ENCODE data around the gene WFDC11.
"Not testable (repeated sequence)": the region's sequence is repeated elsewhere in the genome, so short reads cannot be mapped to it uniquely, and the experiment has no call there.

The WFDC11 gene

DNA sequence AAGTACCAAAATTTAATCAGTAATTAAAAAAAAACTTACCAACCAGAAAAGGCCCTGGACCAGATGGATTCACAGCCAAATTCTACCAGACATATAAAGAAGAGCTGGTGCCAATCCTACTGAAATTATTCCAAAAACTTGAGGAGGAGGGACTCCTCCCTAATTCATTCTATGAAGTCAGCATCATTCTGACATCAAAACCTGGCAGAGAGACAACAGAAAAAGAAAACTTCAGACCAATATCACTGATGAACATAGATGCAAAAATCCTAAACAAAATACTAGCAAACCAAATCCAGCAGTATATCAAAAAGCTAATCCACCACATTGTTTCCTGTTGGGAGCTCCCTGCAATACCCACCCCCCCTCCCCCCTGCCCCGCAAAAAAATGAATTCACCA lies at the start of gene WFDC11:
Gene WFDC11 (minus strand): TSS at position 101 of the 400 bp plus-strand sequence. CDS start 19,639 bp downstream, outside the sequence.
- Histone ChIP-seq H3K27me3 (ENCODE audit: insufficient read depth, low read length) (no peaks in the 10 kb centered on the region), H3K9ac (ENCODE audit: low read depth, low read length) (no peak within 1 kb of the TSS), H3K9me3 (ENCODE audit: insufficient read depth, low read depth, low read length) (no peaks in the 10 kb centered on the region), H3K36me3 (ENCODE audit: insufficient read depth, low read depth, low read length) (no peaks in the 10 kb centered on the region), H3K4me3 (ENCODE audit: low read length) (no peak within 1 kb of the TSS), H3K4me1 (ENCODE audit: insufficient read depth, low read length) (no peaks in the 10 kb centered on the region), H3K27ac (ENCODE audit: low read length) (no peak within 1 kb of the TSS)

DNA sequence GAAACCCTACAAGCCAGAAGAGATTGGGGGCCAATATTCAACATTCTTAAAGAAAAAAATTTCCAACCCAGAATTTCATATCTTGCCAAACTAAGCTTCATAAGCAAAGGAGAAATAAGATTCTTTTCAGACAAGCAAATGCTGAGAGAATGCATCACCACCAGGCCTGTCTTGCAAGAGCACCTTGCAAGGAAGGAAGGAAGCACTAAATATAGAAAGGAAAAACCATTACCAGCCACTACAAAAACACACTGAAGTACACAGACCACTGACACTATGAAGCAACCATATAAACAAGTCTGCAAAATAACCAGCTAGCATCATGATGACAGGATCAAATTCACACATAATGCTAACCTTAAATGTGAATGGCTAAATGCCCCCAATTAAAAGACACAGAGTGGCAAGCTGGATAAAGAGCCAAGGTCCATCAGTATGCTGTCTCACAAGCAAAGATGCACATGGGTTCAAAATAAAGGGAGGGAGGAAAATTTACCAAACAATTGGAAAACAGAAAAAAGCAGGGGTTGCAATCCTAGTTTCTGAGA lies 46.2 kb upstream of the WFDC11 start:
- H3K27ac ChIP-seq (ENCODE audit: low read length); H3K9me3 ChIP-seq (ENCODE audit: insufficient read depth, low read depth, low read length); H3K36me3 ChIP-seq (ENCODE audit: insufficient read depth, low read depth, low read length); H3K9ac ChIP-seq (ENCODE audit: low read depth, low read length); H3K27me3 ChIP-seq (ENCODE audit: insufficient read depth, low read length); H3K4me3 ChIP-seq (ENCODE audit: low read length); H3K4me1 ChIP-seq (ENCODE audit: insufficient read depth, low read length): not testable (repeated sequence)

- Histone ChIP-seq H3K36me3 (ENCODE audit: insufficient read depth, low read depth, low read length) (no peaks in the 10 kb centered on the region), H3K27me3 (ENCODE audit: insufficient read depth, low read length) (no peaks in the 10 kb centered on the region), H3K4me3 (ENCODE audit: low read length) (no peak within 1 kb of the TSS), H3K4me1 (ENCODE audit: insufficient read depth, low read length) (no peaks in the 10 kb centered on the region), H3K9me3 (ENCODE audit: insufficient read depth, low read depth, low read length) (no peaks in the 10 kb centered on the region), H3K27ac (ENCODE audit: low read length) (no peak within 1 kb of the TSS), H3K9ac (ENCODE audit: low read depth, low read length) (no peak within 1 kb of the TSS)
These were observed 35.1 kb upstream of the WFDC11 start, which contains the start of gene WFDC10B for GRCh38 chr20:45704969-45705637. Gene WFDC10B, minus strand, starts transcription at chr20:45705019. Its CDS starts 19,027 bp downstream, at chr20:45685992.

DNA sequence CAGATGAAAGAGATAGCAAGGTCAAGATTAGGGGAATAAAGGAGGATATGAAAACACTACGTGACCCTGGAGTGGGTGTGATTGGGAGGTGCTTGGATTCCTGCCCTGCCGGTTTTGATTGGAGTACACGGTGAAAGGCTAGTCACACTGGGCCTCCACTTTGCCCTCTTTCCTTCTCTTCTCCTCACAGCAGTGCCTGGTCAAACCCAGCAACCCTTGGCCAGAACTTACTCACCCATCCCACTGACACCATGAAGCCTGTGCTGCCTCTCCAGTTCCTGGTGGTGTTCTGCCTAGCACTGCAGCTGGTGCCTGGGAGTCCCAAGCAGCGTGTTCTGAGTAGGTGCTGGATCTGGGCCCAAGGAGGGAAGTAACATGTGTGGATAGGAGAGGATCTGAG lies 31.8 kb upstream of the WFDC11 start, which contains the start of gene WFDC13:
Gene WFDC13 (plus strand): TSS at position 166 of the 400 bp plus-strand sequence. CDS start 86 bp downstream, at position 252.
- no peaks in the 10 kb centered on the region for H3K36me3 ChIP-seq (ENCODE audit: insufficient read depth, low read depth, low read length)
- H3K4me3 ChIP-seq (ENCODE audit: low read length) = no peak within 1 kb of the TSS
- H3K9me3 ChIP-seq (ENCODE audit: insufficient read depth, low read depth, low read length) = no peaks in the 10 kb centered on the region
- no peaks in the 10 kb centered on the region for H3K4me1 ChIP-seq (ENCODE audit: insufficient read depth, low read length)
- no peak within 1 kb of the TSS for H3K27ac ChIP-seq (ENCODE audit: low read length)
- no peaks in the 10 kb centered on the region for H3K27me3 ChIP-seq (ENCODE audit: insufficient read depth, low read length)
- H3K9ac ChIP-seq (ENCODE audit: low read depth, low read length) = no peak within 1 kb of the TSS

DNA sequence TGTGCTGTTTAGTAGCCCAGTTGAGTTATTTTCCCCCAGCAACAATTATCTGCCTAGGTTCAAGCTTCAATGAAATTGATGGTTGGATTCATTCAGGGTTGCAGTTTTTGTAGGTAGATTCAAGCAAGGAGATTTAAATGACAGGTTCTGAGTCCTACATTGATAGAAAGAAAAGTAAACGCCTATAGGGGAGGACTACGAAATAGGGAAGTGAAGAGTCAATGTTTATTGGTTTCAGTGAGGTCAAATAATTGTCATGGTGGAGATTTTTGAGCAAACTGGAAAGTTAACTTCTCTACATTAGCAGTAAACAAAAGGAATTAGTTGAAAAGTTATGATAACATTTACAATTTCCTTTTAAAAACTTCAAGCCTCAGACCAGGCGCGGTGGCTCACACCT lies 31.1 kb upstream of the WFDC11 start:
- no peaks in the 10 kb centered on the region for H3K9me3 ChIP-seq (ENCODE audit: insufficient read depth, low read depth, low read length)
- no peak overlapping the region for H3K9ac ChIP-seq (ENCODE audit: low read depth, low read length)
- H3K4me3 ChIP-seq (ENCODE audit: low read length) = no peak overlapping the region
- no peaks in the 10 kb centered on the region for H3K4me1 ChIP-seq (ENCODE audit: insufficient read depth, low read length)
- no peaks in the 10 kb centered on the region for H3K36me3 ChIP-seq (ENCODE audit: insufficient read depth, low read depth, low read length)
- H3K27ac ChIP-seq (ENCODE audit: low read length) = no peak overlapping the region
- H3K27me3 ChIP-seq (ENCODE audit: insufficient read depth, low read length) = no peaks in the 10 kb centered on the region

DNA sequence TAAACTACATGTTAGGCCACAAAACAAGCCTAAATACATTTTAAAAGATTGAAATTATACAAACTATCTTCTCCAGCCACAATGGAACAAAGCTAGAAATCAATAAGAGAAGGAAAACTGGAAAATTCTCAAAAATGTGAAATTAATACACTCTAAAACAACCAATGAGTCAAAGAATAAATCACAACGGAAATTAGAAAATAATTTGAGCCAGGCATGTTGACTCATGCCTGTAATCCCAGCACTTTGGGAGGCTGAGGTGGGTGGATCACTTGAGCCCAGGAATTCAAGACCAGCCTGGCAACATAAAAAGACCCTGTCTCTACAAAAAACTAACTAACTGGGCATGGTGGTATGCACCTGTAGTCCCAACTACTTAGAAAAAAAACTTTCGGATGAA lies 25.5 kb upstream of the WFDC11 start:
- no peak overlapping the region for H3K27ac ChIP-seq (ENCODE audit: low read length)
- H3K4me1 ChIP-seq (ENCODE audit: insufficient read depth, low read length) = no peaks in the 10 kb centered on the region
- H3K9ac ChIP-seq (ENCODE audit: low read depth, low read length) = no peak overlapping the region
- H3K36me3 ChIP-seq (ENCODE audit: insufficient read depth, low read depth, low read length) = no peaks in the 10 kb centered on the region
- H3K27me3 ChIP-seq (ENCODE audit: insufficient read depth, low read length) = no peaks in the 10 kb centered on the region
- H3K9me3 ChIP-seq (ENCODE audit: insufficient read depth, low read depth, low read length) = peaks cover 11% of the 10 kb centered on the region; the same call in 1 of the 2 replicates
- H3K4me3 ChIP-seq (ENCODE audit: low read length) = no peak overlapping the region

GRCh38 chr20:45693346-45693745 lies 23.3 kb upstream of the WFDC11 start:
- not testable (repeated sequence) for H3K4me1 ChIP-seq (ENCODE audit: insufficient read depth, low read length); H3K36me3 ChIP-seq (ENCODE audit: insufficient read depth, low read depth, low read length); H3K9ac ChIP-seq (ENCODE audit: low read depth, low read length); H3K27me3 ChIP-seq (ENCODE audit: insufficient read depth, low read length); H3K27ac ChIP-seq (ENCODE audit: low read length); H3K4me3 ChIP-seq (ENCODE audit: low read length)
- H3K9me3 ChIP-seq (ENCODE audit: insufficient read depth, low read depth, low read length) = peaks cover 11% of the 10 kb centered on the region; the same call in 1 of the 2 replicates

DNA sequence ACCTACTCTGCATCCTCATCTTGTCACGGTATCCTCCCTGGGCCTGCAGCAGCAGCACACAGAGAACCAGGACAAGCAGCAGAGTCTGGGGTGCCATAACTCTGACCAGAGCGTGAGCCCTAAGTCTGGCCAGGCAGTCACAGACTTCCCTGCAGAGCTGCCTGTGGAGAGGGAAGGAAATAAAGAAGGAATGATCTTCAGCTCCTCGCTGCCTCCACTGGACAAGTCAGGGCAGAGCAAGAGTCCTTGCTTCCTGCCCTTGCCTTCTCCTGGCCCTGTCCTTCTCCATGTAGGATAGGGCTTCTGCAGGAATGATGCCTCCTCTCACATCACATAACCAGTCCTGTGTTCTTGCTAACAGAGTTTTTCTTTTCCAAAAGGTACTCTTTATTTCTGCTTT lies 15.9 kb upstream of the WFDC11 start:
- H3K27ac ChIP-seq (ENCODE audit: low read length) = no peak overlapping the region
- no peak overlapping the region for H3K9ac ChIP-seq (ENCODE audit: low read depth, low read length)

GRCh38 chr20:45679650-45680049 lies 9.6 kb upstream of the WFDC11 start:
- Histone ChIP-seq H3K27ac (ENCODE audit: low read length) (no peak overlapping the region), H3K27me3 (ENCODE audit: insufficient read depth, low read length) (no peaks in the 10 kb centered on the region), H3K4me3 (ENCODE audit: low read length) (no peak overlapping the region), H3K36me3 (ENCODE audit: insufficient read depth, low read depth, low read length) (no peaks in the 10 kb centered on the region), H3K9me3 (ENCODE audit: insufficient read depth, low read depth, low read length) (peaks cover 8% of the 10 kb centered on the region; the same call in 1 of the 2 replicates), H3K4me1 (ENCODE audit: insufficient read depth, low read length) (no peaks in the 10 kb centered on the region), H3K9ac (ENCODE audit: low read depth, low read length) (no peak overlapping the region)

More for the DNA sequence above, 15.9 kb upstream of the WFDC11 start:
- Histone ChIP-seq H3K4me3 (ENCODE audit: low read length) (no peak overlapping the region), H3K9me3 (ENCODE audit: insufficient read depth, low read depth, low read length) (no peaks in the 10 kb centered on the region), H3K27me3 (ENCODE audit: insufficient read depth, low read length) (no peaks in the 10 kb centered on the region), H3K36me3 (ENCODE audit: insufficient read depth, low read depth, low read length) (no peaks in the 10 kb centered on the region), H3K4me1 (ENCODE audit: insufficient read depth, low read length) (no peaks in the 10 kb centered on the region)

- no peaks in the 10 kb centered on the region for H3K27me3 ChIP-seq (ENCODE audit: insufficient read depth, low read length)
- H3K9ac ChIP-seq (ENCODE audit: low read depth, low read length) = no peak overlapping the region
- no peak overlapping the region for H3K4me3 ChIP-seq (ENCODE audit: low read length)
- H3K27ac ChIP-seq (ENCODE audit: low read length) = no peak overlapping the region
- H3K4me1 ChIP-seq (ENCODE audit: insufficient read depth, low read length) = no peaks in the 10 kb centered on the region
- H3K36me3 ChIP-seq (ENCODE audit: insufficient read depth, low read depth, low read length) = no peaks in the 10 kb centered on the region
- H3K9me3 ChIP-seq (ENCODE audit: insufficient read depth, low read depth, low read length) = no peaks in the 10 kb centered on the region
These were observed 2.7 kb upstream of the WFDC11 start for GRCh38 chr20:45672765-45673164.

- H3K9ac ChIP-seq (ENCODE audit: low read depth, low read length); H3K27me3 ChIP-seq (ENCODE audit: insufficient read depth, low read length); H3K36me3 ChIP-seq (ENCODE audit: insufficient read depth, low read depth, low read length); H3K27ac ChIP-seq (ENCODE audit: low read length); H3K4me3 ChIP-seq (ENCODE audit: low read length); H3K9me3 ChIP-seq (ENCODE audit: insufficient read depth, low read depth, low read length); H3K4me1 ChIP-seq (ENCODE audit: insufficient read depth, low read length): not testable (repeated sequence)
These were observed 13.0 kb downstream of the WFDC11 start for GRCh38 chr20:45657038-45657437.

GRCh38 chr20:45651726-45652125 lies 18.3 kb downstream of the WFDC11 start:
- H3K36me3 ChIP-seq (ENCODE audit: insufficient read depth, low read depth, low read length); H3K9me3 ChIP-seq (ENCODE audit: insufficient read depth, low read depth, low read length); H3K4me1 ChIP-seq (ENCODE audit: insufficient read depth, low read length); H3K9ac ChIP-seq (ENCODE audit: low read depth, low read length); H3K4me3 ChIP-seq (ENCODE audit: low read length); H3K27ac ChIP-seq (ENCODE audit: low read length); H3K27me3 ChIP-seq (ENCODE audit: insufficient read depth, low read length): not testable (repeated sequence)

Data from iPS-20b (cell line).